Lung (tissue), 12 donors: Measurements from ENCODE around the gene NCAPH2. TPM values are rescaled to one million over a fixed set of nuclear protein-coding genes. Genes with fewer than 3 reads are reported as not detected.
A peak's percentile ranks its signal among the peaks of the same experiment; 100 is the strongest.

Experiments
- ATAC-seq: fragments of 200-7000 bp; cut with Tn5 transposase; one replicate; pipeline ENCODE4 v1.9.1; 2020; ENCODE audit warnings: moderate number of reproducible peaks; ENCODE audit not compliant: insufficient read depth, low FRiP score
- DNase-seq, 3 donors: peaks; one replicate each; pipeline ENCODE4 v3.0.0-alpha.2; 2013 to 2017
- H3K27ac ChIP-seq, 2 donors: one replicate each; pipeline ENCODE4 v1.5.1; 2013; ENCODE audit warnings: mild to moderate bottlenecking in 2 of 2, moderate library complexity in 2 of 2, control low read depth in 1 of 2, inconsistent platforms in 1 of 2, low read depth in 1 of 2, low read length in 1 of 2
- H3K27me3 ChIP-seq, 3 donors: one replicate each; pipeline ENCODE4 v1.5.1; 2013; ENCODE audit warnings: low read length in 2 of 3; ENCODE audit not compliant: control insufficient read depth in 3 of 3, insufficient read depth in 3 of 3
- H3K36me3 ChIP-seq, 4 donors: one replicate each; pipeline ENCODE4 v1.5.1; 2013; ENCODE audit warnings: low read length in 4 of 4, mild to moderate bottlenecking in 1 of 4, moderate library complexity in 1 of 4; ENCODE audit not compliant: control insufficient read depth in 4 of 4, insufficient read depth in 4 of 4
- H3K4me1 ChIP-seq, 5 donors: one replicate each; pipeline ENCODE4 v1.5.1; 2013; ENCODE audit warnings: low read length in 5 of 5, mild to moderate bottlenecking in 2 of 5, moderate library complexity in 1 of 5; ENCODE audit not compliant: control insufficient read depth in 5 of 5, insufficient read depth in 5 of 5
- H3K4me3 ChIP-seq: one replicate; pipeline ENCODE4 v1.5.1; 2013; ENCODE audit warnings: mild to moderate bottlenecking, control low read depth, moderate library complexity
- H3K9ac ChIP-seq, 2 donors: one replicate each; pipeline ENCODE4 v1.5.1; 2013; ENCODE audit warnings: low read length in 2 of 2, control low read depth in 1 of 2; ENCODE audit not compliant: insufficient read depth in 1 of 2
- H3K9me3 ChIP-seq, 4 donors: one replicate each; pipeline ENCODE4 v1.5.1; 2013; ENCODE audit warnings: low read length in 3 of 4, mild to moderate bottlenecking in 1 of 4, moderate library complexity in 1 of 4; ENCODE audit not compliant: control insufficient read depth in 4 of 4, insufficient read depth in 3 of 4
- WGBS, 2 donors: extraction: QIAGEN DNeasy Blood & Tissue Kit; methylation state at CpG; one replicate each; pipeline ENCODE4 v1.1.7; 2013; 5-methylcytosine and 5-hydroxymethylcytosine counted together
- polyA plus RNA-seq, 2 donors: library from polyadenylated mRNA; stranded (reverse); fragments of 200-250 nt; gene quantifications; one replicate each; pipeline ENCODE4 v1.2.1, GENCODE V29; 2013
- total RNA-seq, 2 donors: library from RNA; depleted of rRNA in 1 of 2; stranded (reverse); fragments of >200 nt in 1 of 2; gene quantifications; one replicate each; pipeline ENCODE4 v1.2.1, GENCODE V29; 2014 to 2021
- TF ChIP-seq, protein P1 (sequence below): IDR thresholded peaks from 2 replicates; pipeline ENCODE4 v1.5.1; 2012; ENCODE audit warnings: mild to moderate bottlenecking; ENCODE audit errors: control extremely low read depth, extremely low read depth
- donor health status: control.
- donor health status: control.
- donor health status: Bipolar disorder and iron deficiency.
- donor health status: healthy.
- donor health status: DM: yes; HTN: yes; CAD: no.

The NCAPH2 gene
- total and polyA plus RNA-seq, 4 donors, result 27.8 to 64.4 (median 43.2) TPM

- WGBS, 2 donors, result 19 to 24% methylated on average over 50 of the region's 50 CpGs
- Histone ChIP-seq H3K9me3 (no peaks in the 10 kb centered on the region), H3K4me1 (peaks cover 0 to 39% (median 21%) of the 10 kb centered on the region in 5 donors), H3K9ac (no peak overlapping the region), H3K27me3 (peaks cover 0 to 38% (median 23%) of the 10 kb centered on the region in 3 donors), H3K27ac (peak overlapping the region; percentile 95 to 99), H3K36me3 (peaks cover 0 to 1% (median 0%) of the 10 kb centered on the region in 4 donors), H3K4me3 (peak overlapping the region; percentile 64)
- no peak for ATAC-seq
- TF ChIP-seq, protein P1, sequence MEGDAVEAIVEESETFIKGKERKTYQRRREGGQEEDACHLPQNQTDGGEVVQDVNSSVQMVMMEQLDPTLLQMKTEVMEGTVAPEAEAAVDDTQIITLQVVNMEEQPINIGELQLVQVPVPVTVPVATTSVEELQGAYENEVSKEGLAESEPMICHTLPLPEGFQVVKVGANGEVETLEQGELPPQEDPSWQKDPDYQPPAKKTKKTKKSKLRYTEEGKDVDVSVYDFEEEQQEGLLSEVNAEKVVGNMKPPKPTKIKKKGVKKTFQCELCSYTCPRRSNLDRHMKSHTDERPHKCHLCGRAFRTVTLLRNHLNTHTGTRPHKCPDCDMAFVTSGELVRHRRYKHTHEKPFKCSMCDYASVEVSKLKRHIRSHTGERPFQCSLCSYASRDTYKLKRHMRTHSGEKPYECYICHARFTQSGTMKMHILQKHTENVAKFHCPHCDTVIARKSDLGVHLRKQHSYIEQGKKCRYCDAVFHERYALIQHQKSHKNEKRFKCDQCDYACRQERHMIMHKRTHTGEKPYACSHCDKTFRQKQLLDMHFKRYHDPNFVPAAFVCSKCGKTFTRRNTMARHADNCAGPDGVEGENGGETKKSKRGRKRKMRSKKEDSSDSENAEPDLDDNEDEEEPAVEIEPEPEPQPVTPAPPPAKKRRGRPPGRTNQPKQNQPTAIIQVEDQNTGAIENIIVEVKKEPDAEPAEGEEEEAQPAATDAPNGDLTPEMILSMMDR, result no peak
- peak in 2 of 3 donors; percentile 25 to 38 for DNase-seq
Observed at GRCh38 chr22:50529416-50529896, 21.4 kb downstream of the NCAPH2 start.

- Histone ChIP-seq H3K27me3 (peaks cover 0 to 38% (median 23%) of the 10 kb centered on the region in 3 donors), H3K9me3 (no peaks in the 10 kb centered on the region), H3K27ac (peak within 1 kb of the TSS; percentile 95 to 99), H3K36me3 (peaks cover 0 to 1% (median 0%) of the 10 kb centered on the region in 4 donors), H3K4me1 (peaks cover 0 to 33% (median 20%) of the 10 kb centered on the region in 5 donors), H3K4me3 (peak within 1 kb of the TSS; percentile 64), H3K9ac (no peak within 1 kb of the TSS)
- peak; percentile 34 for ATAC-seq
- 0 to 1% methylated on average over 70 to 92 of the region's 92 CpGs for WGBS, 2 donors
- peak; percentile 67 to 70 (median 68) for DNase-seq
- TF ChIP-seq, protein P1, result no peak
Observed at GRCh38 chr22:50529897-50530579, 22.0 kb downstream of the NCAPH2 start, which contains the start of gene TYMP. TSS of gene TYMP (minus strand) at chr22:50530012. CDS start at chr22:50529709, 303 bp downstream.

DNA sequence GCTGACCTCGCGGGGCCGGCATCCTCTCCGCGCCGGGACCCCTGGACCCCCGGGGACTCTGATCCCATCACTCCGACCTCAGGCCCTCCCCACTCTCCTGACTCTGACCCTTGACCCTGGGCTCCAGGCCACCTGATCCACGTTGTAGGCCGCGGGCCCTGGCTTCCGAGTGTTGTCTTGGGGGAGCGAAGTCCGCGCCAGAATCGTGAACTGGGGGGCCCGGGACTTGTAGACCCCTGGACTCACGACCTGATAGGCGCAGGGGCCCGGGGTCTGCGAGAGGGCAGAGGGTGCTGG lies 22.5 kb downstream of the NCAPH2 start:
- Histone ChIP-seq H3K27me3 (peaks cover 0 to 38% (median 23%) of the 10 kb centered on the region in 3 donors), H3K9me3 (no peaks in the 10 kb centered on the region), H3K4me1 (peaks cover 0 to 32% (median 20%) of the 10 kb centered on the region in 5 donors), H3K4me3 (peak overlapping the region; percentile 64), H3K36me3 (peaks cover 0 to 1% (median 0%) of the 10 kb centered on the region in 4 donors), H3K27ac (peak overlapping the region; percentile 95 to 99), H3K9ac (no peak overlapping the region)
- WGBS, 2 donors, result 1 to 2% methylated on average over 21 of the region's 21 CpGs
- no peak for ATAC-seq
- TF ChIP-seq, protein P1, result no peak
- DNase-seq, result peak in 1 of 3 donors; percentile 45
